Neural progenitor cell (in vitro differentiated cells): ENCODE results near the gene LEPR. TPM values are rescaled to one million over a fixed set of nuclear protein-coding genes. Genes with fewer than 3 reads are reported as not detected.

Experiments
- DNase-seq: peaks from one replicate; pipeline ENCODE4 v3.0.0-alpha.2; 2016; ENCODE audit warnings: low spot score
- H2AFZ ChIP-seq: fragments of 200-600 bp; sonication (generic); replicated peaks from 2 replicates; pipeline ENCODE4 v1.6.1; 2016; ENCODE audit warnings: antibody characterized with exemption
- H3F3A ChIP-seq: fragments of 200-600 bp; sonication (generic); 2 replicates; pipeline ENCODE4 v1.6.1; 2016; ENCODE audit warnings: antibody characterized with exemption, low read depth
- H3K27ac ChIP-seq: fragments of 200-600 bp; sonication (generic); 2 replicates; pipeline ENCODE4 v1.5.1; 2016; ENCODE audit warnings: mild to moderate bottlenecking
- H3K27me3 ChIP-seq: fragments of 200-600 bp; sonication (generic); 2 replicates; pipeline ENCODE4 v1.6.1; 2016; ENCODE audit warnings: mild to moderate bottlenecking, moderate library complexity
- H3K36me3 ChIP-seq: fragments of 200-600 bp; sonication (generic); 2 replicates; pipeline ENCODE4 v1.5.1; 2016
- H3K4me1 ChIP-seq: fragments of 200-600 bp; sonication (generic); 2 replicates; pipeline ENCODE4 v1.6.1; 2016; ENCODE audit warnings: mixed run types
- H3K4me2 ChIP-seq: fragments of 200-600 bp; sonication (generic); 2 replicates; pipeline ENCODE4 v1.6.1; 2016
- H3K4me3 ChIP-seq: fragments of 200-600 bp; sonication (generic); 2 replicates; pipeline ENCODE4 v1.5.1; 2016
- H3K79me2 ChIP-seq: fragments of 200-600 bp; sonication (generic); 2 replicates; pipeline ENCODE4 v1.6.1; 2016; ENCODE audit warnings: low read depth
- H3K9ac ChIP-seq: fragments of 200-600 bp; sonication (generic); 2 replicates; pipeline ENCODE4 v1.6.1; 2016
- H3K9me3 ChIP-seq: fragments of 200-600 bp; sonication (generic); 2 replicates; pipeline ENCODE4 v1.5.1; 2016; ENCODE audit warnings: low read depth
- H4K20me1 ChIP-seq: fragments of 200-600 bp; sonication (generic); 2 replicates; pipeline ENCODE4 v1.6.1; 2016; ENCODE audit warnings: low read depth
- H3K27ac Mint-ChIP-seq: 3 replicates; pipeline ENCODE4 v1.8.0; 2021; ENCODE audit warnings: mixed read lengths
- H3K27me3 Mint-ChIP-seq: 2 replicates; pipeline ENCODE4 v1.8.0; 2022; ENCODE audit warnings: low read depth, mild to moderate bottlenecking, inconsistent platforms, moderate library complexity, mixed read lengths; ENCODE audit not compliant: insufficient read depth
- H3K36me3 Mint-ChIP-seq: 3 replicates; pipeline ENCODE4 v1.8.0; 2021; ENCODE audit warnings: mixed read lengths
- H3K4me1 Mint-ChIP-seq: 3 replicates; pipeline ENCODE4 v1.8.0; 2021; ENCODE audit warnings: mixed read lengths
- H3K4me3 Mint-ChIP-seq: 3 replicates; pipeline ENCODE4 v1.8.0; 2021; ENCODE audit warnings: mild to moderate bottlenecking, moderate library complexity, mixed read lengths
- H3K9me3 Mint-ChIP-seq: 3 replicates; pipeline ENCODE4 v1.8.0; 2020; ENCODE audit warnings: mixed read lengths
- EZH2 ChIP-seq: fragments of 200-600 bp; sonication (generic); IDR thresholded peaks from 2 replicates; pipeline ENCODE4 v1.6.1; 2017; ENCODE audit warnings: antibody characterized with exemption, mild to moderate bottlenecking, moderate library complexity
- EZH2phosphoT487 ChIP-seq: fragments of 200-600 bp; sonication (generic); IDR thresholded peaks from 2 replicates; pipeline ENCODE4 v1.6.1; 2017; ENCODE audit warnings: antibody characterized with exemption
- total RNA-seq: library from RNA; depleted of rRNA; stranded (reverse); fragments of >200 nt; gene quantifications from 2 replicates; pipeline ENCODE4 v1.2.3, GENCODE V29; 2015; ENCODE audit warnings: low replicate concordance
- TF ChIP-seq, protein P1 (sequence below): fragments of 200-600 bp; sonication (generic); IDR thresholded peaks from 2 replicates; pipeline ENCODE4 v1.5.1; 2017; ENCODE audit warnings: antibody characterized with exemption, mild to moderate bottlenecking

Gene LEPR
- total RNA-seq, 1 donor from 2014 or later = 15.2 TPM

DNA sequence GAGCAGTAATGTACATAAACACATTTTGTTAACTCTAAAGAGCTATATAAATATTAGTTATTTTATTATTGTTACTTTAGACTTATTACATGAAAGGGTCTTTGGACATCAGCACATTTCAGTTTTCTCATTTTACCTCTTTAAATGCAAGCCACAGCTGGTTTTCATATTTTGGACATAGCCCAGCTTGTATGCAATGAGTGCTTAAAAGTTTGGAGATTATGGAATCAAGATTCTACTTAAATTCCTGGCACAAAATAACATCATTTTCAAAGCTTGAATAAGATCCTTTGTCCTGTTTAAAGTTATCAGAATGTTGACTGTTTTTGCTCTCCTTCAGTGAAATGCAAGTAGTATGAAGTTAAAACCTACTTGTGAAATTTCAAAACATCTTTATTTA lies 15.5 kb upstream of the LEPR start:
- H3K36me3 ChIP-seq = no peaks in the 10 kb centered on the region
- H3K27me3 Mint-ChIP-seq = peaks cover 7% of the 10 kb centered on the region

DNA sequence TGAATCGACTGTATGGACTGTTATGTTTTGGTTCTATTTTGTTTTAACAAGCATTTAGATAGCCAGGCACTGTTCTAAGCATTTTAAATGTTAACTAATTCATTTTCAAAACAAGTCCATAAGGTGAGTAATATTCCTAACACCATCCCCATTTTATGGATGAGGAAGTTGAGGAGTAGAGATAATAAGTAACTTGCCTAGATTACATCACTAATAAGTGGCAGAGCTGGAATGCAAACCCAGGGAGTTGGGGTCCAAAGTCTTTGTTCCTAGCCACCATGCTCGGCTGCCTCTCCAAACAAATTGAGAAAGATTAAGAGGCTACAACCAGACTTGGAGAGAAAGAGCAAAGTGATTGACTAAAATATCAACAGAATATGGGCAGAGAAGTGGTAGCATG lies 12.6 kb upstream of the LEPR start:
- no peak overlapping the region for H2AFZ ChIP-seq
- no peak overlapping the region for H3K27ac ChIP-seq
- TF ChIP-seq, protein P1, sequence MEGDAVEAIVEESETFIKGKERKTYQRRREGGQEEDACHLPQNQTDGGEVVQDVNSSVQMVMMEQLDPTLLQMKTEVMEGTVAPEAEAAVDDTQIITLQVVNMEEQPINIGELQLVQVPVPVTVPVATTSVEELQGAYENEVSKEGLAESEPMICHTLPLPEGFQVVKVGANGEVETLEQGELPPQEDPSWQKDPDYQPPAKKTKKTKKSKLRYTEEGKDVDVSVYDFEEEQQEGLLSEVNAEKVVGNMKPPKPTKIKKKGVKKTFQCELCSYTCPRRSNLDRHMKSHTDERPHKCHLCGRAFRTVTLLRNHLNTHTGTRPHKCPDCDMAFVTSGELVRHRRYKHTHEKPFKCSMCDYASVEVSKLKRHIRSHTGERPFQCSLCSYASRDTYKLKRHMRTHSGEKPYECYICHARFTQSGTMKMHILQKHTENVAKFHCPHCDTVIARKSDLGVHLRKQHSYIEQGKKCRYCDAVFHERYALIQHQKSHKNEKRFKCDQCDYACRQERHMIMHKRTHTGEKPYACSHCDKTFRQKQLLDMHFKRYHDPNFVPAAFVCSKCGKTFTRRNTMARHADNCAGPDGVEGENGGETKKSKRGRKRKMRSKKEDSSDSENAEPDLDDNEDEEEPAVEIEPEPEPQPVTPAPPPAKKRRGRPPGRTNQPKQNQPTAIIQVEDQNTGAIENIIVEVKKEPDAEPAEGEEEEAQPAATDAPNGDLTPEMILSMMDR = no peak
- TF ChIP-seq EZH2 = no peak
- TF ChIP-seq EZH2phosphoT487 = no peak
- DNase-seq = no peak
- no peak overlapping the region for H3K9ac ChIP-seq
- no peaks in the 10 kb centered on the region for H3K4me1 ChIP-seq
- Mint-ChIP-seq H3K4me1 (no peaks in the 10 kb centered on the region), H3K36me3 (no peaks in the 10 kb centered on the region), H3K27me3 (peaks cover 7% of the 10 kb centered on the region), H3K9me3 (no peaks in the 10 kb centered on the region), H3K4me3 (no peak overlapping the region), H3K27ac (no peak overlapping the region)
- H3K4me3 ChIP-seq = no peak overlapping the region
- H3K9me3 ChIP-seq = no peaks in the 10 kb centered on the region
- no peaks in the 10 kb centered on the region for H3K27me3 ChIP-seq
- no peaks in the 10 kb centered on the region for H3K36me3 ChIP-seq
- no peaks in the 10 kb centered on the region for H3K79me2 ChIP-seq
- no peaks in the 10 kb centered on the region for H4K20me1 ChIP-seq
- H3K4me2 ChIP-seq = no peak overlapping the region
- H3F3A ChIP-seq = no peaks in the 10 kb centered on the region

More for the DNA sequence above, 15.5 kb upstream of the LEPR start:
- no peaks in the 10 kb centered on the region for H3K9me3 ChIP-seq
- no peak for DNase-seq
- H3K4me1 ChIP-seq = no peaks in the 10 kb centered on the region
- Mint-ChIP-seq H3K36me3 (no peaks in the 10 kb centered on the region), H3K27ac (no peak overlapping the region), H3K9me3 (no peaks in the 10 kb centered on the region), H3K4me3 (no peak overlapping the region), H3K4me1 (no peaks in the 10 kb centered on the region)
- H3K4me3 ChIP-seq = no peak overlapping the region
- H3K4me2 ChIP-seq = no peak overlapping the region
- no peaks in the 10 kb centered on the region for H3K79me2 ChIP-seq
- TF ChIP-seq, protein P1 = no peak
- TF ChIP-seq EZH2 (no peak), EZH2phosphoT487 (no peak)
- H3K27me3 ChIP-seq = no peaks in the 10 kb centered on the region
- H3K9ac ChIP-seq = no peak overlapping the region
- no peaks in the 10 kb centered on the region for H4K20me1 ChIP-seq
- H2AFZ ChIP-seq = no peak overlapping the region
- H3K27ac ChIP-seq = no peak overlapping the region
- H3F3A ChIP-seq = no peaks in the 10 kb centered on the region

DNA sequence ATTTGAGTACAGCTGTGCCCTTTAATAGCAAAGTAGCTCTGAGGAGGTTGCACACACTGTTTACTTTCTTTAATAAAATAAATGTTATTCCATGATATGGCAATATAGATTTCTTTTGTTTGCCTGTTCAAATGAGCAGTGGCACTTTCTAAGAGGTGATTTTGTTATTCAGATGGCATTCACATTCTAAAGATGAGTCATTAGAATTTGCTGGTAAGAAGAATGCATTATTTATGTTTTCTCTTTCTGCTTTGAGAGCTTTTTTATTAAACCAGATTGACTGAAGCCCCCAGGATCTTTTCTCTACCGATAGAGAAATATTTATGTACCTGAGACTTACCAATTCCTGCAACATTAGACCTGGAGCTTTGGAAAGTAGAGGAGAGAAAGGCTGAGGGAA lies 11.2 kb upstream of the LEPR start:
- H3K36me3 ChIP-seq = no peaks in the 10 kb centered on the region
- no peak overlapping the region for H3K4me3 Mint-ChIP-seq
- no peak for TF ChIP-seq EZH2
- TF ChIP-seq EZH2phosphoT487 = no peak
- TF ChIP-seq, protein P1 = no peak
- H3K79me2 ChIP-seq = no peaks in the 10 kb centered on the region
- no peak overlapping the region for H3K4me3 ChIP-seq
- H3K27me3 ChIP-seq = no peaks in the 10 kb centered on the region
- H3K4me1 ChIP-seq = no peaks in the 10 kb centered on the region
- no peaks in the 10 kb centered on the region for H4K20me1 ChIP-seq
- H3K27ac ChIP-seq = no peak overlapping the region
- DNase-seq = no peak
- H3K4me2 ChIP-seq = no peak overlapping the region
- no peaks in the 10 kb centered on the region for H3K9me3 Mint-ChIP-seq
- H3F3A ChIP-seq = no peaks in the 10 kb centered on the region
- H3K27ac Mint-ChIP-seq = no peak overlapping the region
- peaks cover 7% of the 10 kb centered on the region for H3K27me3 Mint-ChIP-seq
- H3K36me3 Mint-ChIP-seq = no peaks in the 10 kb centered on the region
- no peak overlapping the region for H3K9ac ChIP-seq
- H3K4me1 Mint-ChIP-seq = no peaks in the 10 kb centered on the region
- no peak overlapping the region for H2AFZ ChIP-seq
- no peaks in the 10 kb centered on the region for H3K9me3 ChIP-seq
